Measurements from ENCODE around the gene CNTNAP2. TPM values are rescaled to one million over a fixed set of nuclear protein-coding genes. Genes with fewer than 3 reads are reported as not detected.

Gene CNTNAP2
- total and polyA plus RNA-seq, 3 experiments from 2014 or later, result not detected

DNA sequence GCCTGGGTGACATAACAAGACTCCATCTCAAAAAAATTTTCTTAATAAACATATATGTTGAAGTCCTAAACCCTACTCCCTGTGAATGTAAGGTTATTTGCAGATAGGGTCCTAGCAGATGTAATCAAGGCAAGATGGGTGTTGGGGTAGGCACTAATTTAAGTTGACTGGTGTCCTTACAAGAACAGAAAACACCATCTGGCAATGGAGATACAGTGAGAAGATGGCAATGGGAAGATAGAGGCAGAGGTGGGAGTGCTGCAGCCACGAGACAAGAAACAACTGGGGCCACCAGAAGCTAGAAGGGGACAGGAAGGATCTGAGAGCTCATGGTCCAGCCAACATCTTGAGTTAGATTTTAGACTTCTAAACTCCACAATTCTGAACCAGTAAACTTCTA lies 606.4 kb downstream of the CNTNAP2 start:
- H3K4me3 ChIP-seq (ENCODE audit: low read length), result no peak overlapping the region
- no peaks in the 10 kb centered on the region for H3K27me3 Mint-ChIP-seq
- H3K4me1 ChIP-seq (ENCODE audit: insufficient read depth, low read length), result no peaks in the 10 kb centered on the region
- no peaks in the 10 kb centered on the region for H3K36me3 ChIP-seq (ENCODE audit: insufficient read depth, low read length)
- ChIA-PET POLR2A (no interaction called here), CTCF (no interaction called here)
- DNase-seq, result no peak
- peaks cover 1 to 36% (median 9%) of the 10 kb centered on the region in 5 donors for H3K9me3 Mint-ChIP-seq
- H3K27ac ChIP-seq (ENCODE audit: low read depth, low read length), result no peak overlapping the region
- no peaks in the 10 kb centered on the region for H3K36me3 Mint-ChIP-seq
- no peak overlapping the region for H3K4me3 Mint-ChIP-seq
- H3K27ac Mint-ChIP-seq, result no peak overlapping the region
- no peaks in the 10 kb centered on the region for H3K27me3 ChIP-seq (ENCODE audit: insufficient read depth, low read length, poor library complexity, severe bottlenecking)
- no peaks in the 10 kb centered on the region for H3K4me1 Mint-ChIP-seq
- no peaks in the 10 kb centered on the region for H3K9me3 ChIP-seq (ENCODE audit: low read length)

GRCh38 chr7:146725520-146725919 lies 608.9 kb downstream of the CNTNAP2 start:
- Mint-ChIP-seq H3K27ac (no peak overlapping the region), H3K4me1 (no peaks in the 10 kb centered on the region), H3K36me3 (no peaks in the 10 kb centered on the region), H3K27me3 (no peaks in the 10 kb centered on the region), H3K9me3 (peaks cover 1 to 36% (median 6%) of the 10 kb centered on the region in 5 donors), H3K4me3 (no peak overlapping the region)
- H3K36me3 ChIP-seq (ENCODE audit: insufficient read depth, low read length), result no peaks in the 10 kb centered on the region
- H3K4me3 ChIP-seq (ENCODE audit: low read length), result no peak overlapping the region
- H3K4me1 ChIP-seq (ENCODE audit: insufficient read depth, low read length), result no peaks in the 10 kb centered on the region
- H3K27me3 ChIP-seq (ENCODE audit: insufficient read depth, low read length, poor library complexity, severe bottlenecking), result no peaks in the 10 kb centered on the region
- no peak overlapping the region for H3K27ac ChIP-seq (ENCODE audit: low read depth, low read length)
- POLR2A ChIA-PET, result no interaction called here
- DNase-seq, result no peak
- no peaks in the 10 kb centered on the region for H3K9me3 ChIP-seq (ENCODE audit: low read length)
- CTCF ChIA-PET, result no interaction called here

- Mint-ChIP-seq H3K36me3 (no peaks in the 10 kb centered on the region), H3K27me3 (no peaks in the 10 kb centered on the region), H3K4me3 (no peak overlapping the region), H3K4me1 (no peaks in the 10 kb centered on the region), H3K9me3 (peaks cover 1 to 42% (median 4%) of the 10 kb centered on the region in 5 donors), H3K27ac (no peak overlapping the region)
- Histone ChIP-seq H3K4me3 (ENCODE audit: low read length) (no peak overlapping the region), H3K27me3 (ENCODE audit: insufficient read depth, low read length, poor library complexity, severe bottlenecking) (no peaks in the 10 kb centered on the region), H3K4me1 (ENCODE audit: insufficient read depth, low read length) (no peaks in the 10 kb centered on the region), H3K36me3 (ENCODE audit: insufficient read depth, low read length) (no peaks in the 10 kb centered on the region), H3K27ac (ENCODE audit: low read depth, low read length) (no peak overlapping the region), H3K9me3 (ENCODE audit: low read length) (no peaks in the 10 kb centered on the region)
- POLR2A ChIA-PET, result no interaction called here
- DNase-seq, result no peak
- CTCF ChIA-PET, result no interaction called here
Measured at GRCh38 chr7:146728141-146728540, 611.5 kb downstream of the CNTNAP2 start.

DNA sequence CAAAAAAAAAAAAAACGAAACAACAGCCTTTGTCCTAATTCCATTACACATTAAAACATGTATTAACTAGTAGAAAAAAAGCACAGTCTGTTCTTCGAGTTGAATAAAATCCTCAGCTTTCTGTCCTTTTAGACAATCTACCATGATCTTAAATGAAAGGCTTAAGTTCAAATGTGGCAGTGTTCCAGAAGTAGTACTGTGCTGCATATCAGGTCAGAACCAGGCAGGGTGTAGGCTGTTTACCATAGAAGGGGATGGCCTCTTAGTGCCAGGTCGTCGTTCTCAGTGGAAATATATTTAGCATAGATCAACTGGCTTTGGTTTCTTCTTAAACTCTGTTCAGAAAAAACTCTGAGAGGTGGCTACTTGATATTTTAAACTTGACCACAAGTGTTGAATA lies 612.0 kb downstream of the CNTNAP2 start:
- Mint-ChIP-seq H3K4me3 (no peak overlapping the region), H3K36me3 (no peaks in the 10 kb centered on the region), H3K4me1 (no peaks in the 10 kb centered on the region), H3K27me3 (no peaks in the 10 kb centered on the region), H3K27ac (no peak overlapping the region), H3K9me3 (peaks cover 0 to 40% (median 4%) of the 10 kb centered on the region in 5 donors)
- Histone ChIP-seq H3K27me3 (ENCODE audit: insufficient read depth, low read length, poor library complexity, severe bottlenecking) (no peaks in the 10 kb centered on the region), H3K4me1 (ENCODE audit: insufficient read depth, low read length) (no peaks in the 10 kb centered on the region), H3K4me3 (ENCODE audit: low read length) (no peak overlapping the region), H3K36me3 (ENCODE audit: insufficient read depth, low read length) (no peaks in the 10 kb centered on the region), H3K27ac (ENCODE audit: low read depth, low read length) (no peak overlapping the region), H3K9me3 (ENCODE audit: low read length) (no peaks in the 10 kb centered on the region)
- POLR2A ChIA-PET, result no interaction called here
- CTCF ChIA-PET, result no interaction called here
- DNase-seq, result no peak

- POLR2A ChIA-PET, result no interaction called here
- Histone ChIP-seq H3K36me3 (ENCODE audit: insufficient read depth, low read length) (no peaks in the 10 kb centered on the region), H3K9me3 (ENCODE audit: low read length) (no peaks in the 10 kb centered on the region), H3K27me3 (ENCODE audit: insufficient read depth, low read length, poor library complexity, severe bottlenecking) (no peaks in the 10 kb centered on the region), H3K27ac (ENCODE audit: low read depth, low read length) (no peak overlapping the region), H3K4me3 (ENCODE audit: low read length) (no peak overlapping the region), H3K4me1 (ENCODE audit: insufficient read depth, low read length) (no peaks in the 10 kb centered on the region)
- Mint-ChIP-seq H3K27me3 (no peaks in the 10 kb centered on the region), H3K4me3 (no peak overlapping the region), H3K9me3 (peaks cover 0 to 21% (median 1%) of the 10 kb centered on the region in 5 donors), H3K27ac (no peak overlapping the region), H3K4me1 (no peaks in the 10 kb centered on the region), H3K36me3 (no peaks in the 10 kb centered on the region)
- no peak for DNase-seq
- CTCF ChIA-PET, result no interaction called here
Measured at GRCh38 chr7:146731185-146731584, 614.6 kb downstream of the CNTNAP2 start.

DNA sequence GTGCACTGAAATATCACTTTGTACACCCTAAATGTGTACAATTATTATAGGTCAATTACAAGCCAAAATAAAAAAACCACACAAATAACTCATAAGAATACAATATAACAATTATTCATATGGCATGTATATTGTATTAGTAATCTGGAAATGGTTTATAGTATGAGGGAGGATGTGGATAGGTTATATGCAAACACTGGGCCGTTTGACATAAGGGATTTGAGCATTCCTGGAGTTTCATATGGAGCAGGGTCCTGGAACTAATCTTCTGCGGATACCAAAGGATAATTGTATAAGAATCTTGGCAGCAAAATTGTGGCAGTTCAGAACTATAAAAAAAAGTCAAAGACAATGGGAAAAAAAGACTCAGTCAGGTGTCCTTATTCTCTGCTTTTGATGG lies 619.4 kb downstream of the CNTNAP2 start:
- POLR2A ChIA-PET, result no interaction called here
- Histone ChIP-seq H3K9me3 (ENCODE audit: low read length) (no peaks in the 10 kb centered on the region), H3K4me1 (ENCODE audit: insufficient read depth, low read length) (no peaks in the 10 kb centered on the region), H3K4me3 (ENCODE audit: low read length) (no peak overlapping the region), H3K36me3 (ENCODE audit: insufficient read depth, low read length) (no peaks in the 10 kb centered on the region), H3K27me3 (ENCODE audit: insufficient read depth, low read length, poor library complexity, severe bottlenecking) (no peaks in the 10 kb centered on the region), H3K27ac (ENCODE audit: low read depth, low read length) (no peak overlapping the region)
- H3K4me3 Mint-ChIP-seq, result no peak overlapping the region
- H3K9me3 Mint-ChIP-seq, result peaks cover 6 to 25% (median 13%) of the 10 kb centered on the region in 5 donors
- CTCF ChIA-PET, result no interaction called here
- H3K36me3 Mint-ChIP-seq, result no peaks in the 10 kb centered on the region
- no peaks in the 10 kb centered on the region for H3K4me1 Mint-ChIP-seq
- H3K27me3 Mint-ChIP-seq, result no peaks in the 10 kb centered on the region
- DNase-seq, result no peak
- H3K27ac Mint-ChIP-seq, result no peak overlapping the region

- H3K36me3 ChIP-seq (ENCODE audit: insufficient read depth, low read length), result no peaks in the 10 kb centered on the region
- H3K4me3 ChIP-seq (ENCODE audit: low read length), result no peak overlapping the region
- no peaks in the 10 kb centered on the region for H3K4me1 ChIP-seq (ENCODE audit: insufficient read depth, low read length)
- ChIA-PET POLR2A (no interaction called here), CTCF (no interaction called here)
- no peak for DNase-seq
- no peak overlapping the region for H3K27ac ChIP-seq (ENCODE audit: low read depth, low read length)
- Mint-ChIP-seq H3K4me1 (no peaks in the 10 kb centered on the region), H3K27me3 (no peaks in the 10 kb centered on the region), H3K36me3 (no peaks in the 10 kb centered on the region), H3K9me3 (peaks cover 12 to 25% (median 16%) of the 10 kb centered on the region in 5 donors), H3K27ac (no peak overlapping the region), H3K4me3 (no peak overlapping the region)
- H3K9me3 ChIP-seq (ENCODE audit: low read length), result no peaks in the 10 kb centered on the region
- no peaks in the 10 kb centered on the region for H3K27me3 ChIP-seq (ENCODE audit: insufficient read depth, low read length, poor library complexity, severe bottlenecking)
Measured at GRCh38 chr7:146736446-146737190, 620.0 kb downstream of the CNTNAP2 start.

DNA sequence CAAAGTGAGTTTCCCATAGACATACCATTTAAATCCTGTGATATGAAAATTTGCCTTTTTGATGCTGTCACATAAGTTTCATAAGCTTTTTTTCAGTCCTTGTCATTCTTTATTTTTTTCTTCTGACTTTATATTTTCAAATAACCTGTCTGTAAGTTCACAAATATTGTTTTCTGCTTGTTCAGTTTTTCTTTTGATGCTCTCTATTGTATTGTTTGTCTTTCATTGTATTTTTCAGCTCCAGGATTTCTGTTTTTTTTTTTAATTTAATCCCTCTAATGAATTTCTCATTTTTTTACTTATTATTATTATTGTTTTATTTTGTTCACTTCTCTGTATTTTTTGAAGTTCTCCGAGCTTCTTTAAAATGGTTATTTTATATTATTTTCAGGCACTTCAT lies 623.4 kb downstream of the CNTNAP2 start:
- ChIA-PET POLR2A (no interaction called here), CTCF (no interaction called here)
- Mint-ChIP-seq H3K4me3 (no peak overlapping the region), H3K9me3 (peaks cover 16 to 34% (median 17%) of the 10 kb centered on the region in 5 donors), H3K27me3 (no peaks in the 10 kb centered on the region), H3K4me1 (no peaks in the 10 kb centered on the region), H3K27ac (no peak overlapping the region), H3K36me3 (no peaks in the 10 kb centered on the region)
- Histone ChIP-seq H3K27ac (ENCODE audit: low read depth, low read length) (no peak overlapping the region), H3K4me3 (ENCODE audit: low read length) (no peak overlapping the region), H3K9me3 (ENCODE audit: low read length) (no peaks in the 10 kb centered on the region), H3K4me1 (ENCODE audit: insufficient read depth, low read length) (no peaks in the 10 kb centered on the region), H3K36me3 (ENCODE audit: insufficient read depth, low read length) (no peaks in the 10 kb centered on the region), H3K27me3 (ENCODE audit: insufficient read depth, low read length, poor library complexity, severe bottlenecking) (no peaks in the 10 kb centered on the region)
- no peak for DNase-seq

Measured in CD8-positive, alpha-beta memory T cell (primary cell).